HG03196 (cell line): ENCODE data around the gene SHC2.
"Not testable (repeated sequence)": the region's sequence is repeated elsewhere in the genome, so short reads cannot be mapped to it uniquely, and the experiment has no call there.

Experiments used
- ATAC-seq: cut with Tn5 transposase; IDR thresholded peaks from one replicate; pipeline ENCODE4 v1.9.1; 2021; ENCODE audit not compliant: unreplicated experiment

SHC2 gene

DNA sequence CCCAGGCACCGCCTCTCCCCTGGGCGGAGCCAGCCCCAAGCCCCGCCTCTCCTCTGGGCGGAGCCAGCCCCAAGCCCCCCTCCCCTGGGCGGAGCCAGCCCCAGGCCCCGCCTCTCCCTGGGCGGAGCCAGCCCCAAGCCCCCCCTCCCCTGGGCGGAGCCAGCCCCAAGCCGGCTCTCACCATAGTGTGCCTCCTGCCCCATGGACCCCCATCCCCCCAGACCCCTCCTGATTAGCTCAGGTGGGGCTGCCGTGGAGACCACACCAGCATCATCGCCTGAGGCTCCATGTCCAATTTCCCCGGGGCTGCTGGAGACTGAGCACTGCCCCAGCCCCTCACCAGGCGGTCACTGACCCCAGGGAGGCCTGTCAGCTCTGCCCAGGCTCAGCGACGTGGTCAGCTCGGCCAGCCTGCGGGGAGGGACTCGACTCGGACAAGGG is 31.3 kb upstream of the SHC2 start:
- no peak for ATAC-seq

- ATAC-seq = no peak
Measured at GRCh38 chr19:491146-491741, 30.4 kb upstream of the SHC2 start.

- ATAC-seq = peak; percentile 8
Measured at GRCh38 chr19:489418-490196, 28.8 kb upstream of the SHC2 start.

DNA sequence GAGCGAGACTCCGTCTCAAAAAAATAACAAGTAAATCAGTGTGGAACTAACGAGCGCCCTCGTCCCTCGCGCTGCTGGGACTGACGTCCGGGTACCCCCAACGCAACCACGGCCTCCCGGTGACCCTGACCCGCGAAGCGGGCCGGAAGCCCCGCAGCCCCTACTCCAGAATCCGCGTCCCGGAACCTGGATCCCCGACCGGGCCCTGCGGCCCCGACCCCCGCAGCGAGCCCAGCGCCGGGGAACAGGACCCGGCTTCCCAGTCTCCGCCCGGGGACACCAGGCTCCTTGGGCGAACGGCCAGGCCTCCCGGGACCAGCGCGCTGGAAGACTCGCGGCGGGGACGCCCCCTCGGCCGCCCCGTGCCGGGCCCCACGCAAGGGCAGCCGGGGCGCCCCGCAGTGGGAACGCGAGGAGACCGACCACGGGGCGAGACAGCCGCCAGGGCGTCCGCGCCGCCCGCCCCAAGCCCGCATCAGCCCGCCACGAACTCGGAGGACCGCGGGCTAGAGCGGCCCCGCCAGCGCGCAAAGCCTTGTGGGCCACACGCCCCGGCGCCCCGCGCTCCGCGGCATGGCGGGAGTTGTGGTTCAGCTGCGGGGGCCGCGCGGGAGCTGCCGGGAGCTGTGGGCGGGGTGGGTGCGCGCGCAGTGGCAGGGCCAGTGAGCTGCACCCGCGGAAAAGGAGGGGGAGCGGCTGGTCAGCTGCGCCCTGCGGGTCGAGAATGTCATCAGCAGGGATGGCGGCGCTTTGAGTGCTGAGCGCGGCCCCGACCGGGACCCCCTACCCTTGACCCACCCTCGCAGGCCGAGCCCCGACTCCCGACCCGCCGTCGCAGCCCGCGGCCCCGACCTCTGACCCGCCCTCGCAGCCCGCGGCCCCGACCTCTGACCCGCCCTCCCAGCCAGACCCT is 27.9 kb upstream of the SHC2 start:
- ATAC-seq = peak; percentile 86

GRCh38 chr19:485583-486236 is 24.9 kb upstream of the SHC2 start:
- ATAC-seq = no peak

DNA sequence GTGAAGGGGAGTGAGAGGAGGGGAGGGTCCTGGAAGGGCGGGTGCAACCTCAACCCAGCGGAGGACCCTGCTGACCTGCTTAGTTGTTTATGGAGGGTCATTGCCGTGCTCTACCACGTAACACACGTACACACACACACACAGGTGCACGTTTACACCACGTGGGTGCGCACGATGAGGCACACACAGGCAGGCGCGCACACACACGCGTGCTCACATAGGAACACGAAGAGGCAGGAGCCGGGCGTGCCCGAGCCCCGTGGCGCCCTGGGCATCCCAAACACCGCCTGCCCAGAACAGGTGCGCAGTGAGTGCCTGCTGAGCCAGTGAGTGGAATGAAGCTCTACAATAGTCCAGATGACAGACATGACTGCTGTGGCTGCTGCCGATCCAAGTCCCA is 24.2 kb upstream of the SHC2 start:
- ATAC-seq = no peak

DNA sequence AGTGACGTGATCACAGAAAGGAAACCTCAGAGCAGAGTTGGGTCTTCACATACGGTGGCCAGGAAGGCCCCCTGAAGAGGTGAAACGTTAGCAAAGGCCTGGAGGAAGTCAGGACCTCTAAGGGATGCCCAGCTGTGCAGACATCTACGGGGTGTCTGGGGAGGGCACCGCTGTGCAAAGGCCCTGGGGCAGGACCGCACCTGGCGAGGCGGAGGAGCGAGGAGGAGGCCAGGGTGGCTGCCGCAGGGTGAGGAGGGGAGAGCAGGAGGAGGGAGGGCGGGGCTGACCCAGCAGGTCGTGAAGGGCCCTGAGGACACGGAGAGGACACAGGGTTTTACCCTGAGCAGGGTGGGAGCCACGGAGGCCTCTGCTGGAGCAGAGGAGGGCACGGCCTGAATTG is 23.7 kb upstream of the SHC2 start:
- ATAC-seq = no peak

DNA sequence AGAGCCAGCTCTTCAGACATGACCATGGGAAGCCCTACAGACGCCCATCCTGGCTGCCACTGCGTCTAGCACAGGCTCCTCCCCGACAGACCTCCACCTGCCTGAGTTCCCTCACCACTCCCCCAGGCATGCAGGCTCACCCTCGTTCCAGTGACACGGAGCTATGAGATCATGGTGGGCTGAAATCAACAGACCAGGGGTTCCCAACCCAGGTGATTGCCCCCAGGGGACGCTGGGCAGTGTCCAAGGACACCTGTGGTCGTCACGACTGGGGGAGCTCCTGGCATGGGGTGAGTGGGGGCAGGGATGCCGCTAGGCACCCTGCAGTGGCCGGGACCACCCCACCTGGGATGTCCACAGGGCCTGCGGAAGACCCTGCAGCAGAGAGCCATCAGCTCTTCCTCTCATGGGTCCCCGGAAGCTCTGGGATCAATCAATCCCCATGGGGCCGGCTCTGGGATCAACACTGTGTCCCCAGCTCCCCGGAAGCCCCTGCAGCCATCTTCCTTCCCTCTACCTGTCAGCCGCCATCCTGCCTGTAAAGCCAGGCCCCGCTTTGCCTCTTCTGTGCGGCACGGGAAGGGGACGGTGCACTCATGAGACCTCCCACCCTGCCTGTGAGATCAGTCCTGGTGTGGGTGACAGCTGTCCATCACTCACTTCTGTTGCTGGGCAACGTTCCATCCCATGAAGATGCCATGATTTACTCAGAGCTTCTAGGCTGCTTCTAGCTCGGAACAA is 22.7 kb upstream of the SHC2 start:
- no peak for ATAC-seq

DNA sequence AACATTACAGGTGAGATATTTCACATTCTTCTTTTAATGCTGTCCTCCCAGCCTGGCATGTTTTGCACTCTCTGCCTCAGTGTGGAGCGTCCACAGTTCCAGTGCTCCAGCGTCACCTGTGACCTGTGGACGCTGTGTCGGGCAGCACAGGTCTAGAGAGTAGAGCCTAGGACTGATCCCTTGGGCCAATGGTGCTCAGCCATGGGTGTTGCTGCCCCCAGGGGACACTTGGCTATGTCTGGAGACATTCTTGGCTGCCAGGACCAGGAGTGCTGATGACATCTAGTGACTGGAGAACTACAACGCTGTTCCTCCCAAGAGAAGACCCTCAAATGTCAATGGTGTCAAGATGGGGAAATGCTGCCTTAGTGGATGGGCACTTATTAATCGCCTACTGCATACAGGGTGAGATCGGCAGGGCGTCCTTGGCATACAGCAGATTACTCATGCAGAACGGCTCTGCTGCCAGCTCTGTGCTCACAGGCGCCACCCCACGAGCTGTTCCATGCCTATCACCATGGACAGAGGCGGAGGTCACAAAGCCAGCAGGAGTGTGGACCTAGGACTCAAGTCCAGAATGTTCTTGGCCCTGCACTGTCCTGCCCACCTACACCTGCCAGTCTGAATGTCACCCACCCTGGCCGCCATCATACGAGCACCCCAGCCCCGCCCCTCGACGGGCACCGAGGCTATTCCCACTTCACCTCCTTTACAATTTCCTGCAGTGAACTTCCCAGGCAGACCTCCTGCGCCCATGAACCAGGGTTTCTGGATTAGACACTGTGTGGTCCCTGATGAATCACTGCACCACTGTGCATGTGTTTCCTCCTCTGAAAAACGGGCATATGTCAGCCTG is 21.6 kb upstream of the SHC2 start:
- ATAC-seq = no peak

GRCh38 chr19:481100-481499 is 20.3 kb upstream of the SHC2 start:
- not testable (repeated sequence) for ATAC-seq

- ATAC-seq = no peak
Measured at GRCh38 chr19:480016-480855, 19.4 kb upstream of the SHC2 start.

DNA sequence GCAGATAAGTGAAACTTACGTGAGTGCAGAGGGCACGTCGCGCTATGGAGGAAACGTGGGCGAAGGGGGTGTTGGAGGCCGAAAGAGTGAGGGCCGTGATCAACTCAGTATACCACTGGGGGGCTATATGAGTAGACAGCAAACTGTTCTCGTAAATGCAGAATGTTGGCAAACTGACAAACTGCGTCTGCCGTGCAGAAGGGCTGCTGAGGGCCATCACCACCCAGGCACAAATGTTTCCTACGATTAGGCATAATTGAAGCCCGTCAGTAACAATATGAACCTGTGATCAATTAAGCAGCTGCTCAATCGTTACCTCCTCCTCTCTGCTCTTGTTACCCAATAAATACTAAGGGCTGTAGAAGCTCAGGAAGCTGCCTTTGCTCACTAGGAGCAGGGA is 18.1 kb upstream of the SHC2 start:
- ATAC-seq = no peak

GRCh38 chr19:478236-478903 is 17.5 kb upstream of the SHC2 start:
- ATAC-seq = no peak

DNA sequence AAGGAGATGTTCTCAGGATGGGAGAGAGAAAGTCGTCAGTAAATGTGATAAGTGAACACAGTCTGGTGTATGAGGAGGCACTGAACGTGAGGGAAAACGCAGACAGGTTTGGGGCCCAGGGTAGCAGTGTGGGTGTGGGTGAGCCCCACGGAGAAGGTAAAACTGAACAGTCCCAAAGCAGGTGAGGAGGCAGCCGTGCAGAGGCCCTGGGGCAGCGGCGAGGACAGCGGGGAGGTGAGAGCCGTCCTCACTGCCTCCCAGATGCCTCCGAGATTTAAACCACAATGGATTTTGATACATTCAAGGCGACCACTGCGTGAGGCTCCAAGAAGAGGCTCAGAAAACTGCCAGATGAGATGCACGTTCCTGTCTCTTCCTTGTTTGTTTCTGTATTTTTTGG is 14.5 kb upstream of the SHC2 start:
- no peak for ATAC-seq

DNA sequence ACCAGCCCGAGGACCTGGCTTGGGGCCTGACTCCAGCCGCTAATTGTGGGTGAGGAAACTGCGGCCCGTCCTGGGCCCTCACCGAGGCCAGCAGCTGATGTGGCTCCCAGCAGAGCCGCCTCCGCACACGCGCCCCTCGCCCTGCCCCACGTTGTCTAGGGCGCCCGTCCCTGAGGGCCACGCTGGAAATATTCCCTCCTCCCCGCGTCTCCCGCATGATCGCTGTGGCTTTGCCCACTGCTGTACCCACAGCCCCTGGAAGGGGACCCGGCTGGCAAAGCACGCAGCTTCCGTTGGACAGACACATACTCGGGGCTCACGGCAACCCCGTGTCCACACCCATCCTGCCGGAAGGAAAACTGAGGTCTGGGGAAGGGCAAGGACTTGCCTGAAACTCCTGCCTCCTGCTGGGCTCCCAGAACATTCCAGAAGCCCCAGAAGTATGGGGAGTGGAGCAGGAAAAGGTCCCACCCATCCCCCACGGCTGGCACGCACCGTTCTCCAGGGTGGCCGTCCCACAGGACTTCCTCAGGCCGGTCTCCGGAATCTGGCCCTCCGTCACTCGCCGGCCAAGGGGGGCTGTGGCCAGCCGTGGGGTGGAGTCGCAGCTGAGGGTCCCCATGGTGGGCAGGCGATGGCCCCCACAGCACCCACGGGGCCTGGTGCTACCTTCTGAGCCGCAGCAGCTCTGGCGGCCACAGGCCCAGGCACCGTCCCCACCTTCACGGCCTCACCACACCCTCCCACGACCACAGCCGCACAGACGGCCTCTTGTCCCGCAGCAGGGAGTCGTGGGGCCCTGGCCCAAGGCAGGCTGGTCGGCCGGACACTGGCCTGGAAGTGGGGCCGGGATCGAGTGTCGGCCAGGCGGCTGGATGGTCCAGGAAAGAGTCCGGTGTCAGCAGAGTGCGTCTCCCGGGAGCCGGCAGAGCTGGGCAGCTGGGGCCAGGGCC is 13.6 kb upstream of the SHC2 start:
- ATAC-seq = no peak

- no peak for ATAC-seq
Measured at GRCh38 chr19:472005-472858, 11.4 kb upstream of the SHC2 start.
